ENCODE measurements around the gene SDR42E2.

SDR42E2 gene

DNA sequence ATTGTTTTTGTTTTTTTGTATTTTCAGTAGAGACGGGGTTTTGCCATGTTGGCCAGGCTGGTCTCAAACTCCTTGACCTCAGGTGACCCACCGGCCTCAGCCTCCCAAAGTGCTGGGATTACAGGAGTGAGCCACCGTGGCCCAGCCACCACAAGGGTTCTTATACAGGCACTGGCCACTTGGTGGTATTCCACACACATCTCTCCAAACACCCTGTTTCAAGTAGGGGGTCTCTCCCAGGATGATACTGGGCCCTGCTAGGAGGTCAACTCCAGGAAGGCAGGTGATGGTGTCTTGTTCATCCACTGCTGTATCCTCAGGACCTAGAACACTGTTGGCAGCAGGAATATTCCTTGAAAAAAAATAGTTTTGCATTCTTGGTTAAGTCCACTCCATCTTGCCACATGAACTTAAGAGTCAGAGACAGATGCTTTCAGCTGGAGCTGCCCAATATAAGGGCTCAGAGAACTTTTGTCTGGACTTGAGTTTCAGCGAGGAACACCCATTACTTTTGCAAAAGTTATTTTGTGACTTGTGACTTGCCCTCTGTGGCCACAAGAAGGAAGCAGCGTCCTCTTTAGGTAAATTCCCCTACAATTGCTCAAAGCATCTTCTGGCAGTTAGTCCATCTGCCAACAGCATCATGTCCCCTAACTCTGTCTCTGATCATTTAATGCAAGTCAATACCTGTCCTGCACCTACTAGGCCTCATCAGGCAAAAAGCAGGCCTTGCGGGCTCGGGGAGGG is 36.4 kb downstream of the SDR42E2 start:
- no peak for DNase-seq
- Histone ChIP-seq H3K9ac (ENCODE audit: low read depth, low read length) (no peak overlapping the region), H3K4me2 (ENCODE audit: insufficient read depth, low read length) (no peak overlapping the region), H3K27ac (ENCODE audit: low read length) (no peak overlapping the region), H4K20me1 (ENCODE audit: insufficient read depth, low read length) (no peaks in the 10 kb centered on the region), H3K9me3 (ENCODE audit: insufficient read depth, low read length, severe bottlenecking) (no peaks in the 10 kb centered on the region), H3K79me2 (ENCODE audit: insufficient read depth, low read length) (no peaks in the 10 kb centered on the region), H3K4me3 (ENCODE audit: low read depth in 1 of 2, low read length in 2 of 2) (no peak overlapping the region), H3K27me3 (ENCODE audit: insufficient read depth, low read length, poor library complexity) (no peaks in the 10 kb centered on the region), H2AFZ (ENCODE audit: low read depth, low read length) (no peak overlapping the region), H3K4me1 (ENCODE audit: insufficient read depth, low read length) (peaks cover 19% of the 10 kb centered on the region), H3K36me3 (ENCODE audit: insufficient read depth, low read length) (no peaks in the 10 kb centered on the region)
- TF ChIP-seq, protein P1, sequence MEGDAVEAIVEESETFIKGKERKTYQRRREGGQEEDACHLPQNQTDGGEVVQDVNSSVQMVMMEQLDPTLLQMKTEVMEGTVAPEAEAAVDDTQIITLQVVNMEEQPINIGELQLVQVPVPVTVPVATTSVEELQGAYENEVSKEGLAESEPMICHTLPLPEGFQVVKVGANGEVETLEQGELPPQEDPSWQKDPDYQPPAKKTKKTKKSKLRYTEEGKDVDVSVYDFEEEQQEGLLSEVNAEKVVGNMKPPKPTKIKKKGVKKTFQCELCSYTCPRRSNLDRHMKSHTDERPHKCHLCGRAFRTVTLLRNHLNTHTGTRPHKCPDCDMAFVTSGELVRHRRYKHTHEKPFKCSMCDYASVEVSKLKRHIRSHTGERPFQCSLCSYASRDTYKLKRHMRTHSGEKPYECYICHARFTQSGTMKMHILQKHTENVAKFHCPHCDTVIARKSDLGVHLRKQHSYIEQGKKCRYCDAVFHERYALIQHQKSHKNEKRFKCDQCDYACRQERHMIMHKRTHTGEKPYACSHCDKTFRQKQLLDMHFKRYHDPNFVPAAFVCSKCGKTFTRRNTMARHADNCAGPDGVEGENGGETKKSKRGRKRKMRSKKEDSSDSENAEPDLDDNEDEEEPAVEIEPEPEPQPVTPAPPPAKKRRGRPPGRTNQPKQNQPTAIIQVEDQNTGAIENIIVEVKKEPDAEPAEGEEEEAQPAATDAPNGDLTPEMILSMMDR (IDR thresholded peaks at IDR 0.05; ENCODE audit: borderline replicate concordance, extremely low read depth, low read length, poor library complexity, severe bottlenecking): no peak
- no peak for TF ChIP-seq EZH2 (IDR thresholded peaks at IDR 0.05; ENCODE audit: borderline replicate concordance, low read depth, low read length, severe bottlenecking)
- ATAC-seq (ENCODE audit: insufficient read depth, low read depth): no peak

DNA sequence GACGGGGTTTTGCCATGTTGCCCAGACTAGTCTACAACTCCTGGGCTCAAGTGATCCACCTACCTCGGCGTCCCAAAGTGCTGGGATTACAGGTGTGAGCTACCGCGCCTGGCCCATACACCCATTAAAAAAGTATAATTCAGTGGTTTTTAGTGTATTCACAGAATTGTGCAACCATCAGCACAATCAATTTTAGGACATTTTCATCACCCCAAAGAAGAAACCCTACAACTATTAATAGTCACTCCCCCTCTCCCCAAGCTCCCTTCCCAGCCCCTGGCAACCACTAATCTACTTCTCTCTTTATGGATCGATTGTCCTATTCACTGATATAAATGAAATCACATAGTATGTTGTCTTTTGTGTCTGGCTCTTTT is 39.9 kb downstream of the SDR42E2 start:
- H3K4me2 ChIP-seq (ENCODE audit: insufficient read depth, low read length): no peak overlapping the region
- DNase-seq (no peak), ATAC-seq (ENCODE audit: insufficient read depth, low read depth) (no peak)
- no peak overlapping the region for H3K27ac ChIP-seq (ENCODE audit: low read length)
- 0 out of 2 replicates have a peak, but pooled peaks cover 1% of the 10 kb centered on the region for H4K20me1 ChIP-seq (ENCODE audit: insufficient read depth, low read length)
- H3K9ac ChIP-seq (ENCODE audit: low read depth, low read length): no peak overlapping the region
- no peaks in the 10 kb centered on the region for H3K27me3 ChIP-seq (ENCODE audit: insufficient read depth, low read length, poor library complexity)
- H3K79me2 ChIP-seq (ENCODE audit: insufficient read depth, low read length): peaks cover 8% of the 10 kb centered on the region
- H2AFZ ChIP-seq (ENCODE audit: low read depth, low read length): no peak overlapping the region
- no peaks in the 10 kb centered on the region; the same call in 1 of the 2 replicates for H3K36me3 ChIP-seq (ENCODE audit: insufficient read depth, low read length)
- no peaks in the 10 kb centered on the region for H3K9me3 ChIP-seq (ENCODE audit: insufficient read depth, low read length, severe bottlenecking)
- H3K4me3 ChIP-seq (ENCODE audit: low read depth in 1 of 2, low read length in 2 of 2): no peak overlapping the region
- TF ChIP-seq, protein P1 (IDR thresholded peaks at IDR 0.05; ENCODE audit: borderline replicate concordance, extremely low read depth, low read length, poor library complexity, severe bottlenecking): no peak
- TF ChIP-seq EZH2 (IDR thresholded peaks at IDR 0.05; ENCODE audit: borderline replicate concordance, low read depth, low read length, severe bottlenecking): no peak
- H3K4me1 ChIP-seq (ENCODE audit: insufficient read depth, low read length): peaks cover 8% of the 10 kb centered on the region

DNA sequence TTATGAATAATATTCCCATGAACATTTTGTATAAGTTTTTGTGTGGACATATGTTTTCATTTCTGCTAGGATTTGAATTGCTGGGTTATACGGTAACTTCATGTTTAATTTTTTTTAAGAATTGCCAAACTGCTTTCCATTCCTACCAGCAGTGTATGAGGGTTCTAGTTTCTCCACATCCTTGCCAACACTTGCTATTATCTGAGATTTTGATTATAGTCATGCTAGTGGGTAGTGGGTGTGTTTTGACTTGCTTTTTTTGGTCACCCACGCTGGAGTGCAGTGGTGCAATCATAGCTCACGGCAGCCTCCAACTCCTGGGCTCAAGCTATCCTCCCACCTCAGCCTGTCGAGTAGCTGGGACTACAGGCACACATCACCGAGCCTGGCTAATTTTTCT is 40.8 kb downstream of the SDR42E2 start:
- ATAC-seq (ENCODE audit: insufficient read depth, low read depth): no peak

More for the DNA sequence above, 40.8 kb downstream of the SDR42E2 start:
- Histone ChIP-seq H3K4me2 (ENCODE audit: insufficient read depth, low read length) (no peak overlapping the region), H4K20me1 (ENCODE audit: insufficient read depth, low read length) (peaks cover 9% of the 10 kb centered on the region; the same call in 1 of the 2 replicates), H3K4me3 (ENCODE audit: low read depth in 1 of 2, low read length in 2 of 2) (no peak overlapping the region), H3K79me2 (ENCODE audit: insufficient read depth, low read length) (peaks cover 16% of the 10 kb centered on the region), H2AFZ (ENCODE audit: low read depth, low read length) (no peak overlapping the region), H3K36me3 (ENCODE audit: insufficient read depth, low read length) (no peaks in the 10 kb centered on the region; the same call in 1 of the 2 replicates), H3K27me3 (ENCODE audit: insufficient read depth, low read length, poor library complexity) (no peaks in the 10 kb centered on the region), H3K9ac (ENCODE audit: low read depth, low read length) (no peak overlapping the region), H3K4me1 (ENCODE audit: insufficient read depth, low read length) (peaks cover 17% of the 10 kb centered on the region), H3K9me3 (ENCODE audit: insufficient read depth, low read length, severe bottlenecking) (no peaks in the 10 kb centered on the region), H3K27ac (ENCODE audit: low read length) (no peak overlapping the region)
- TF ChIP-seq, protein P1 (IDR thresholded peaks at IDR 0.05; ENCODE audit: borderline replicate concordance, extremely low read depth, low read length, poor library complexity, severe bottlenecking): no peak
- TF ChIP-seq EZH2 (IDR thresholded peaks at IDR 0.05; ENCODE audit: borderline replicate concordance, low read depth, low read length, severe bottlenecking): no peak
- DNase-seq: no peak
